ENCODE measurements around the gene PAWR. TPM values are rescaled to one million over a fixed set of nuclear protein-coding genes. Genes with fewer than 3 reads are reported as not detected.
"Not testable (repeated sequence)": the region's sequence is repeated elsewhere in the genome, so short reads cannot be mapped to it uniquely, and the experiment has no call there.

The PAWR gene
- total RNA-seq, 1 donor from 2014 or later: 127 TPM

GRCh38 chr12:79648881-79649280, 41.9 kb downstream of the PAWR start:
- Mint-ChIP-seq H3K9me3 (ENCODE audit: low read depth) (no peaks in the 10 kb centered on the region), H3K4me3 (ENCODE audit: unreplicated experiment) (no peak overlapping the region), H3K27ac (ENCODE audit: unreplicated experiment) (peak overlapping the region; percentile 6), H3K36me3 (ENCODE audit: low read depth) (no peaks in the 10 kb centered on the region), H3K27me3 (ENCODE audit: low read depth) (no peaks in the 10 kb centered on the region), H3K4me1 (ENCODE audit: low read depth) (peaks cover 36% of the 10 kb centered on the region)
- no peak for DNase-seq (ENCODE audit: low spot score)
- TF ChIP-seq CTCF (IDR thresholded peaks at IDR 0.05): no peak

GRCh38 chr12:79646843-79647242, 43.9 kb downstream of the PAWR start:
- DNase-seq (ENCODE audit: low spot score); H3K4me3 Mint-ChIP-seq (ENCODE audit: unreplicated experiment); H3K27me3 Mint-ChIP-seq (ENCODE audit: low read depth); H3K9me3 Mint-ChIP-seq (ENCODE audit: low read depth); H3K36me3 Mint-ChIP-seq (ENCODE audit: low read depth): not testable (repeated sequence)
- H3K27ac Mint-ChIP-seq (ENCODE audit: unreplicated experiment): peak overlapping the region; percentile 49
- H3K4me1 Mint-ChIP-seq (ENCODE audit: low read depth): peaks cover 48% of the 10 kb centered on the region

- no peaks in the 10 kb centered on the region for H3K9me3 Mint-ChIP-seq (ENCODE audit: low read depth)
- peak overlapping the region; percentile 6 for H3K27ac Mint-ChIP-seq (ENCODE audit: unreplicated experiment)
- peaks cover 46% of the 10 kb centered on the region for H3K4me1 Mint-ChIP-seq (ENCODE audit: low read depth)
- H3K4me3 Mint-ChIP-seq (ENCODE audit: unreplicated experiment): no peak overlapping the region
- H3K36me3 Mint-ChIP-seq (ENCODE audit: low read depth): no peaks in the 10 kb centered on the region
- DNase-seq (ENCODE audit: low spot score): no peak
- no peaks in the 10 kb centered on the region for H3K27me3 Mint-ChIP-seq (ENCODE audit: low read depth)
- TF ChIP-seq CTCF (IDR thresholded peaks at IDR 0.05): no peak
Measured at GRCh38 chr12:79645235-79645630, 45.5 kb downstream of the PAWR start.

GRCh38 chr12:79644274-79645234, 46.2 kb downstream of the PAWR start:
- H3K4me3 Mint-ChIP-seq (ENCODE audit: unreplicated experiment): no peak overlapping the region
- H3K4me1 Mint-ChIP-seq (ENCODE audit: low read depth): peaks cover 46% of the 10 kb centered on the region
- no peaks in the 10 kb centered on the region for H3K36me3 Mint-ChIP-seq (ENCODE audit: low read depth)
- DNase-seq (ENCODE audit: low spot score): no peak
- H3K27me3 Mint-ChIP-seq (ENCODE audit: low read depth): no peaks in the 10 kb centered on the region
- no peaks in the 10 kb centered on the region for H3K9me3 Mint-ChIP-seq (ENCODE audit: low read depth)
- H3K27ac Mint-ChIP-seq (ENCODE audit: unreplicated experiment): no peak overlapping the region
- TF ChIP-seq CTCF (IDR thresholded peaks at IDR 0.05): no peak

GRCh38 chr12:79643821-79644220, 46.9 kb downstream of the PAWR start:
- Mint-ChIP-seq H3K27me3 (ENCODE audit: low read depth) (no peaks in the 10 kb centered on the region), H3K36me3 (ENCODE audit: low read depth) (no peaks in the 10 kb centered on the region), H3K27ac (ENCODE audit: unreplicated experiment) (no peak overlapping the region), H3K4me1 (ENCODE audit: low read depth) (peaks cover 43% of the 10 kb centered on the region), H3K4me3 (ENCODE audit: unreplicated experiment) (no peak overlapping the region), H3K9me3 (ENCODE audit: low read depth) (no peaks in the 10 kb centered on the region)
- DNase-seq (ENCODE audit: low spot score): no peak
- TF ChIP-seq CTCF (IDR thresholded peaks at IDR 0.05): no peak

Data from chondrocyte (in vitro differentiated cells).